BJ (cell line): Measurements from ENCODE around the gene CNFN. TPM values are rescaled to one million over a fixed set of nuclear protein-coding genes. Genes with fewer than 3 reads are reported as not detected.
"Not testable (repeated sequence)": the region's sequence is repeated elsewhere in the genome, so short reads cannot be mapped to it uniquely, and the experiment has no call there.

Source experiments
- CTCF ChIA-PET: fragments of 350-600 bp; formaldehyde crosslinking; extraction: SDS; loops from one replicate; lab custom pipeline; 2021; ENCODE audit warnings: antibody characterized with exemption, inconsistent platforms; lab: Yijun Ruan, JAX
- POLR2A ChIA-PET: fragments of 300-600 bp; sonication (Branson Sonifier 250); formaldehyde crosslinking; extraction: SDS; loops from one replicate; lab custom pipeline; 2021; ENCODE audit warnings: antibody characterized with exemption; lab: Charles Lee
- DNase-seq: peaks from one replicate; pipeline ENCODE4 v3.0.0-alpha.2; 2011; ENCODE audit warnings: low read depth
- H3K27me3 ChIP-seq: 2 replicates; pipeline ENCODE4 v1.6.0; 2011; ENCODE audit warnings: low read length; ENCODE audit not compliant: control insufficient read depth, insufficient read depth
- H3K36me3 ChIP-seq: 2 replicates; pipeline ENCODE4 v1.5.1; 2011; ENCODE audit warnings: low read length; ENCODE audit not compliant: control insufficient read depth, insufficient read depth
- H3K4me3 ChIP-seq: 2 replicates; pipeline ENCODE4 v1.5.1; 2011; ENCODE audit warnings: low read depth, mild to moderate bottlenecking, control low read depth, low read length
- polyA plus RNA-seq: library from polyadenylated mRNA; depleted of rRNA; stranded (reverse); fragments of >200 nt; gene quantifications from 2 replicates; pipeline ENCODE4 v1.2.3, GENCODE V29; 2011; rRNA removed
- small RNA-seq: library from RNA; depleted of rRNA; stranded (forward); fragments of <200 nt; gene quantifications from one replicate; pipeline ENCODE3, GENCODE V24; 2012; ENCODE audit warnings: low replicate concordance, low read depth; ENCODE audit not compliant: insufficient read length
- TF ChIP-seq, protein P1 (sequence below): IDR thresholded peaks from 2 replicates; pipeline ENCODE4 v1.5.1; 2011; ENCODE audit warnings: low read depth, mild to moderate bottlenecking, control low read depth, inconsistent platforms, low read length, moderate library complexity; ENCODE audit not compliant: insufficient read depth

The CNFN gene
- polyA plus RNA-seq, 1 experiment = 0.78 TPM

DNA sequence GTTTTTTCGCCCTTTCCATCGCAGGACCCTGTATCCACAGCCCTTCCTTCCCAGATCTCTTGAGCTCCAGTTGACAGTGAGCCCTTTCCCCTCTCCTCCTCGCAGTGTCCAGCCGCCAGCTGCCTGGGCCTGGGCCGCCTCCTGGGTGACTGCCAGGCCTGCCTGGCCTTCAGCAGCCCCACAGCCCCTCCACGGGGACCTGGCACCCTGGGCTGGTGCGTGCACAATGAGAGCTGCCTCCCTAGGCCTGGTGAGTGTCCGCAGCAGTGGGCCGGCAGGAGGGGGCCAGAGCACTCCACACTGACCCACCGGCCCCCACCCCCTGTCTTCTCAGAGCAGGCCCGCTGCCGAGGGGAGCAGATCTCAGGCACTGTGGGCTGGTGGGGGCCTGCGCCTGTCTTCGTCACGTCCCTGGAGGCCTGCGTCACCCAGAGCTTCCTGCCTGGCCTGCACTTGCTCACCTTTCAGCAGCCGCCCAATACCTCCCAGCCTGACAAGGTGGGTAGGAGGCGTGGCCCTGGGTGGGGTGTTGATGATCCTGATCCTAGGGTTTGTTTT, 45.7 kb downstream of the CNFN start:
- CTCF ChIA-PET = interaction anchor here (1.7 kb wide), 1 partner anchor 56 kb away, joined by 3 read pairs; no protein-coding TSS in a partner anchor
- POLR2A ChIA-PET = no interaction called here
- TF ChIP-seq, protein P1, sequence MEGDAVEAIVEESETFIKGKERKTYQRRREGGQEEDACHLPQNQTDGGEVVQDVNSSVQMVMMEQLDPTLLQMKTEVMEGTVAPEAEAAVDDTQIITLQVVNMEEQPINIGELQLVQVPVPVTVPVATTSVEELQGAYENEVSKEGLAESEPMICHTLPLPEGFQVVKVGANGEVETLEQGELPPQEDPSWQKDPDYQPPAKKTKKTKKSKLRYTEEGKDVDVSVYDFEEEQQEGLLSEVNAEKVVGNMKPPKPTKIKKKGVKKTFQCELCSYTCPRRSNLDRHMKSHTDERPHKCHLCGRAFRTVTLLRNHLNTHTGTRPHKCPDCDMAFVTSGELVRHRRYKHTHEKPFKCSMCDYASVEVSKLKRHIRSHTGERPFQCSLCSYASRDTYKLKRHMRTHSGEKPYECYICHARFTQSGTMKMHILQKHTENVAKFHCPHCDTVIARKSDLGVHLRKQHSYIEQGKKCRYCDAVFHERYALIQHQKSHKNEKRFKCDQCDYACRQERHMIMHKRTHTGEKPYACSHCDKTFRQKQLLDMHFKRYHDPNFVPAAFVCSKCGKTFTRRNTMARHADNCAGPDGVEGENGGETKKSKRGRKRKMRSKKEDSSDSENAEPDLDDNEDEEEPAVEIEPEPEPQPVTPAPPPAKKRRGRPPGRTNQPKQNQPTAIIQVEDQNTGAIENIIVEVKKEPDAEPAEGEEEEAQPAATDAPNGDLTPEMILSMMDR = no peak
- Histone ChIP-seq H3K27me3 (no peaks in the 10 kb centered on the region), H3K4me3 (no peak overlapping the region), H3K36me3 (peaks cover 6% of the 10 kb centered on the region)
- no peak for DNase-seq

DNA sequence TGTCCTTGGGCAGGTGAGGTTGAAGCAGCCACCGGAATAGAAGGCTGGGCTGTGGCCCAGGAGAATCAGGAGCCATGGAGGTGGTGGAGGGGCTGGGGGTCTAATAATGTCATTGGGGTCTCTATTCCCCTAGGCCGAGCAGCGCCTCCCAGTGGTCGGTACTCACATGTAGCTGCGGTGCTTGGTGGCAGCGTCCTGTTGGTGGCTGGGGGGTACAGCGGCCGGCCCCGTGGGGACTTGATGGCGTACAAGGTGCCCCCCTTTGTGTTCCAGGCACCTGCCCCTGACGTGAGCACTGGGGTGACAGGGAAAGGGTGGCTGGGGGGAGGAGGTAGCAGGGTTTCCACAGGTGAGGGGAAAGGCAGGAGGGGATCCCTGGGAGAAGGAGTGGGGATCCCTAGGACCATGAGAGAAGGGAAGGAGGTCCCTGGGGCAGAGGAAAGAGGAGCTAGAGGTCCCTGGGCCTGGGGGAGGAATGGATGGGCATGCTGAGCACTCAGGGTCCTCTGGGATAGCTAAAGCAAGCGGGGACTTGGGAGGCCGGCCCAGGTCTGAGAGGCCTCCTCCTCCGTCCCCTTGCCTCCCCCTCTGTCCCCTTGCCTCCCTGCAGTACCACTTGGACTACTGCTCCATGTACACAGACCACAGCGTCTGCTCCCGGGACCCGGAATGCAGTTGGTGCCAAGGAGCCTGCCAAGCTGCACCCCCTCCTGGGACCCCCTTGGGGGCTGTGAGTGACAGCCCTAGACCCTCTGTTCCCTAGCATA, 46.6 kb downstream of the CNFN start:
- TF ChIP-seq, protein P1 = peak; percentile 26
- CTCF ChIA-PET = interaction anchor here (1.3 to 1.7 kb wide), 4 partner anchors 11 to 57 kb away, joined by 3 to 5 read pairs (median 4); no protein-coding TSS in a partner anchor
- POLR2A ChIA-PET = interaction anchor here (0.8 kb wide), 1 partner anchor 12 kb away, joined by 3 read pairs; no protein-coding TSS in a partner anchor
- Histone ChIP-seq H3K27me3 (no peaks in the 10 kb centered on the region), H3K36me3 (peaks cover 5% of the 10 kb centered on the region; the same call in 1 of the 2 replicates), H3K4me3 (no peak overlapping the region)
- DNase-seq = no peak

DNA sequence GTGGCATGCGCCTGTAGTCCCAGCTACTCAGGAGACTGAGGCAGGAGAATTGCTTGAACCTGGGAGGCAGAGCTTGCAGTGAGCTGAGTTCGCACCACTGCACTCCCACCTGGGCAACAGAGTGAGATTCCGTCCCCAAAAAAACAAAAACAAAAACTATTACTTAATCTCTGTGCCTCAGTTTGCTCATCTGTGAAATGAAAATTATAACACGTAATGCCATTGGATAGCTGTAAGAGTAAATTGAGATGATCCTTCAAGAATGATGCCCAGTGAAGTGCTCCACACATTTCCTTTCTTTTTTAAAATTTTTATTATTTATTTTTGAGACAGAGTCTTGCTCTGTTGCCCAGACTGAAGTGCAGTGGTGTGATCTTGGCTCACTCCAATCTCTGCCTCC, 50.2 kb downstream of the CNFN start:
- DNase-seq, H3K27me3 ChIP-seq, H3K4me3 ChIP-seq, POLR2A ChIA-PET, H3K36me3 ChIP-seq, CTCF ChIA-PET: not testable (repeated sequence)

DNA sequence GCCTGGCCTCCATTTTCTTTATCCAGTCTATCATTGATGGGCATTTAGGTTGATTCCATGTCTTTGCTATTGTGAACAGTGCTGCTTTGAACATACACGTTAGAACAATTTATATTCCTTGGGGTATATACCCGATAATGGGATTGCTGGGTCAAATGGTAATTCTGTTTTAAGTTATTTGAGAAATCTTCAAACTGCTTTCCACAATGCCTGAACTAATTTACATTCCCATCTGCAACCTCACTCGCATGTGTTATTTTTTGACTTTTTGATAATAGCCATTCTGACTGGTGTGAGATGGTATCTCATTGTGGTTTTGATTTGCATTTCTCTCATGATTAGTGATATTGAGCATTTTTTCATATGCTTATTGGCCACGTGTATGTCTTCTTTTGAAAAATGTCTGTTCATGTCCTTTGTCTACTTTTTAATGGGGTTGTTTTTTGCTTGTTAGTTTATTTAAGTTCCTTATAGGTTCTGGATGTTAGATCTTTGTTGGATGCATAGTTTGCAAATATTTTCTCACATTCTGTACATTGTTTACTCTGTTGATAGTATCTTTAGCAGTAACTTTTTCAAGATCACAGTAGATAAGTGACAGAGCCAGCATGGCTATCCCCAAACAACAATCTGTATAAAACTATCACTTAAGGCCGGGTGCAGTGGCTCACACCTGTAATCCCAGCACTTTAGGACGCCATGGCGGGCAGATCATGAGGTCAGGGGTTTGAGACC, 50.8 kb downstream of the CNFN start:
- H3K4me3 ChIP-seq, H3K27me3 ChIP-seq, DNase-seq, POLR2A ChIA-PET, CTCF ChIA-PET, H3K36me3 ChIP-seq: not testable (repeated sequence)

Small RNA genes within 50 kb of the gene (small RNA-seq; reads per million reads assigned to genes)
- gene MIR8077 = not detected

Other genes with a start within 250 kb of the CNFN start
- 19.1 and 30.4 TPM in 2 replicates for gene DEDD2, start 172.6 kb downstream of the CNFN start, polyA plus RNA-seq
- gene ZNF526, start 170.0 kb downstream of the CNFN start, polyA plus RNA-seq = 4.8 and 5.9 TPM in 2 replicates
- gene GSK3A, start 147.7 kb downstream of the CNFN start, polyA plus RNA-seq = 27.7 and 36.1 TPM in 2 replicates
- 47.4 and 51.4 TPM in 2 replicates for gene ERF, start 135.2 kb downstream of the CNFN start, polyA plus RNA-seq
- 3.5 and 7.0 TPM in 2 replicates for gene CIC, start 121.0 kb downstream of the CNFN start, polyA plus RNA-seq
- 0.43 and 0.93 TPM in 2 replicates for gene PRR19, start 88.2 kb downstream of the CNFN start, polyA plus RNA-seq
- gene PAFAH1B3, start 87.7 kb downstream of the CNFN start, polyA plus RNA-seq = 24.7 and 35.7 TPM in 2 replicates
- 0.07 TPM in 1 of 2 replicates, not detected in the other for gene TMEM145, start 77.0 kb downstream of the CNFN start, polyA plus RNA-seq
- 6.8 and 9.6 TPM in 2 replicates for gene MEGF8, start 64.7 kb downstream of the CNFN start, polyA plus RNA-seq
- gene LIPE, start 37.1 kb upstream of the CNFN start, polyA plus RNA-seq = 1.9 and 3.3 TPM in 2 replicates
- not detected in 2 replicates for gene CXCL17, start 52.6 kb upstream of the CNFN start, polyA plus RNA-seq
- 0.11 TPM in 1 of 2 replicates, not detected in the other for gene CEACAM1, start 138.2 kb upstream of the CNFN start, polyA plus RNA-seq
- gene CEACAM8, start 204.6 kb upstream of the CNFN start, polyA plus RNA-seq = not detected in 2 replicates